Cardiac fibroblast (primary cell): Measurements from ENCODE around the gene CYP1A2.

Source experiments
- DNase-seq, 2 donors: peaks; one replicate each; pipeline versions ENCODE4 v3.0.0 to v3.0.0-alpha.2; 2010; ENCODE audit warnings: low read depth in 2 of 2
- H3K4me3 ChIP-seq, 2 donors: replicated peaks in 1 of 2; 1 replicate in 1 of 2; 2 replicates in 1 of 2; pipeline ENCODE4 v1.5.1; 2011; ENCODE audit warnings: low read depth in 2 of 2, low read length in 2 of 2, mild to moderate bottlenecking in 2 of 2, moderate library complexity in 1 of 2
- CTCF ChIP-seq: IDR thresholded peaks from one replicate; pipeline ENCODE4 v1.5.1; 2011; ENCODE audit warnings: low read depth, mild to moderate bottlenecking, low read length, inconsistent platforms

The CYP1A2 gene

GRCh38 chr15:74789171-74789631 is 40.6 kb downstream of the CYP1A2 start:
- no peak overlapping the region for H3K4me3 ChIP-seq
- no peak for DNase-seq
- no peak for TF ChIP-seq CTCF

- no peak for TF ChIP-seq CTCF
- no peak for DNase-seq
- no peak overlapping the region for H3K4me3 ChIP-seq
Observed at GRCh38 chr15:74789741-74790079, 41.1 kb downstream of the CYP1A2 start.

- peak; percentile 79 to 87 for DNase-seq
- no peak for TF ChIP-seq CTCF
- no peak overlapping the region for H3K4me3 ChIP-seq
Observed at GRCh38 chr15:74790080-74790916, 41.7 kb downstream of the CYP1A2 start.

GRCh38 chr15:74791007-74791406 is 42.4 kb downstream of the CYP1A2 start:
- TF ChIP-seq CTCF: no peak
- DNase-seq: no peak
- H3K4me3 ChIP-seq: no peak overlapping the region

- no peak overlapping the region for H3K4me3 ChIP-seq
- DNase-seq: no peak
- TF ChIP-seq CTCF: no peak
Observed at GRCh38 chr15:74791667-74792066, 43.0 kb downstream of the CYP1A2 start.

- no peak for DNase-seq
- no peak overlapping the region for H3K4me3 ChIP-seq
- no peak for TF ChIP-seq CTCF
Observed at GRCh38 chr15:74792227-74793016, 43.8 kb downstream of the CYP1A2 start.
